Colon (tissue), 2 donors: ENCODE measurements around the gene TMCO6.
"Not testable (repeated sequence)": the region's sequence is repeated elsewhere in the genome, so short reads cannot be mapped to it uniquely, and the experiment has no call there.

Experiments used
- FAIRE-seq: peaks from 2 replicates; lab custom pipeline; 2012; peaks lifted over from hg19 to GRCh38; lab: Jason Lieb, UNC
- donor health status: control.
- donor health status: control.

Gene TMCO6

DNA sequence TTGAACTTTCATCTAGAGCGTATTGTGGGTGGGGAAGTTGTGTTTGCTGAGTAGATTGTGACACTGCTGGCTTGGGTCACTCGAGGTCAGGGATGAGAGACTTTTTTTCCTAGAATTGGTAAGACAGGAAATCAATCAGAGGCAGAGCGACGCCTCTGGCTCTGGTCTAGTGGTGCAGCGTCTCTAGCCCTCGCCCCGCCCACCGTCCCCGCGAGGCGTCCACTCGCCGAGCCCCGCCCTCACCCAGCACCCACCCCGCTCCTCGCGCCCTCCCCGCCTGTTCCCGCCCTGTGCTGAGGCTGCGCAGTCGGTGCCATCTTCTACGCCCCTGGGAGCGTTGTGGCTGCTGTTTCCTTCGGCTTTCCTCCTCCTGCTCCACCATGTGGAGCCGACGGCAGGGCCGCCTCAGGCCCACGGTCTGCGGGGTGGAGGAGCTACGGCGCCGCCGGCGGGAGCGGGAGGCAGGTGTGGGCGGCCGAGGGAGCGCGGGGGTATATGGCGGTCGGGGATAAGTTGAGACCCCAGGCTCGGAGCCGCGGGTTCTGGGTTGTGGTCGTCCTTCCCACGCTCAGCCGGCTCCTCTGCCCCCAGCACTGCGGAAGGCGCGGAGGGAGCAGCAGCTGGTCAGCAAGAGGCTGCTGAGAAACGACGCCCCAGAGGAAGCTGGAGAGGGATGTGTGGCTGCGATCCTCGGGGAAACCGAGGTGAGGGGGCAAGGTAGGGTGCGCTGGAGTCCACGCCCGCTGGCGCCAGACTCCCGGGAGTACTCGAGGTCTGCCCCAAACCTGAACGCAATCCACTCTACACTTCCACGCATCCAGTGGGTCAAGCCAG, at the start of gene TMCO6:
Gene TMCO6, plus strand, starts transcription at position 304 of the 834 bp plus-strand sequence. Its CDS starts 77 bp downstream, at position 381.
- no peak for FAIRE-seq

DNA sequence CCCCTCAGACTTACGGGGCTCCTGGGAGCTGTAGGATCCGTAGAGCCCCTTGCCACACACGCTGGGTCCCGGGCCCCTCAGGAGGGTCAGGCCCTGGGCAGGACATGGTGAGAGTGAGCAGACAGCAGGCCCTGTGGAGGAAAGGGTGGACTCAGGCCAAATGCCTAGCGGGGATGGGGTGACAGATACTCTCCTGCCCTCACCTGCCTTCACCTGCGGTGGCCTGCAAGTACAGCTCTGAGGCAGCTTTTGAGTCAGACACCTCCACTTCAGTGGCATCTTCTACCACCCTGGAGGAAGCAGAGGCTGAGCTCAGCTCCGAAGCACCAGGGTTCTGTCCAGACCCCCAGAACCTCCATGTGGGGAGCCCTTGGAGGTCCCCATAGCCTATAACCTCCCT, 48.4 kb upstream of the TMCO6 start:
- no peak for FAIRE-seq

DNA sequence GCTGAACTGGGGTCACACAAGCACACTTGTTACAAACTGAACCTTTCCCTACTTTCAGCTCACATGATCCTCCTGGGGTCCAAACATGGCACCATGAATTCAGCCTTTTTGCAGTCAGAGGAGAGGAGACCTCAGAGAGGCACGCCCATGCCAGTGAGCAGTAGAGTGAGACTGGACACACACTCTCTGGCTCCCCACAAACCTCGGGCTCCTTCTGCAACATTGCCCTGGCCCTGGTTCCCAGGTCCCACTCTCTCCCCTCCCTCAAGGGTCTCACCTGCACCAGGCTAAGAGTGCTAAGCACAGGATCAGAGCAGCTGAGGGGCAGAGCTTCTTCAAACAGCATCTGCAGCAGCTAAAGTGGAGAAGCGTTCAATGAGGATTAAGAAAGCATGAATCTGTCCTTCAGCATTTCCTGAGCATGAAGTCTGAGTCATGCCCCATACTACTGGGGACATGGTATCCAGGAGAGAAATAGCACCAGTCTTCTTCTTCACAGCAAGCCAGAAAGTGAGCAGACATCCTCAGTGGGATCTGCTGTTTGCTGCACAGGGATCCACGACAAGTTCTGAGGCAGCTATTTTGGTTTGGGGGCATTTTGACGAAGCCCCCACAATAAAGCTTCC, 47.4 kb upstream of the TMCO6 start:
- FAIRE-seq: no peak

DNA sequence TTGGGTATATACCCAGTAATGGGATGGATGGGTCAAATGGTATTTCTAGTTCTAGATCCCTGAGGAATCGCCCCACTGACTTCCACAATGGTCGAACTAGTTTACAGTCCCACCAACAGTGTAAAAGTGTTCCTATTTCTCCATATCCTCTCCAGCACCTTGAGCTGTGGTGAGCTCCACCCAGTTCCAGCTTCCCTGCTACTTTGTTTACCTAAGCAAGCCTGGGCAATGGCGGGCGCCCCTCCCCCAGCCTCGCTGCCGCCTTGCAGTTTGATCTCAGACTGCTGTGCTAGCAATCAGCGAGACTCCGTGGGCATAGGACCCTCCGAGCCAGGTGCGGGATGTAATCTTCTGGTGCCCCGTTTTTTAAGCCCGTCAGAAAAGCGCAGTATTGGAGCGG, 46.2 kb upstream of the TMCO6 start:
- not testable (repeated sequence) for FAIRE-seq

DNA sequence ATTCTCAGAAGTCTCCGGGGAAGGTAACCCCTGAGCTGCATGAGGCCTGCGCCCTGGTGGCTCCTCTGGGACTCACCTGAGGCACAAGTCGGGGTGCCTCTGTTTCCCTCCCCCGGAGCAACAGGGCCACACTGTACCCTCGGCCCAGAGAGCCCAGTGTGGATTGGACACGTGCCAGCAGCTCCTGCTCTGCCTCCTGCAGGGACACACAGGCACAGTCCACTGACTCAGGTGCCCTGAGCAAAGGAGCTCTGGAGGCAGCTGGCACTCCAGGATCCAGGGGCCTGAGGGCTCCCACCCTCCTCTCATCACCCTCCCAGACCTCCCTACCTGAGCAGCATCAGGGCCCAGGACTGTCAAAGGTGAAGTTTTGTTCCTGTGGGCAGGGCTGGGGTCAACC, 45.1 kb upstream of the TMCO6 start:
- FAIRE-seq: no peak

DNA sequence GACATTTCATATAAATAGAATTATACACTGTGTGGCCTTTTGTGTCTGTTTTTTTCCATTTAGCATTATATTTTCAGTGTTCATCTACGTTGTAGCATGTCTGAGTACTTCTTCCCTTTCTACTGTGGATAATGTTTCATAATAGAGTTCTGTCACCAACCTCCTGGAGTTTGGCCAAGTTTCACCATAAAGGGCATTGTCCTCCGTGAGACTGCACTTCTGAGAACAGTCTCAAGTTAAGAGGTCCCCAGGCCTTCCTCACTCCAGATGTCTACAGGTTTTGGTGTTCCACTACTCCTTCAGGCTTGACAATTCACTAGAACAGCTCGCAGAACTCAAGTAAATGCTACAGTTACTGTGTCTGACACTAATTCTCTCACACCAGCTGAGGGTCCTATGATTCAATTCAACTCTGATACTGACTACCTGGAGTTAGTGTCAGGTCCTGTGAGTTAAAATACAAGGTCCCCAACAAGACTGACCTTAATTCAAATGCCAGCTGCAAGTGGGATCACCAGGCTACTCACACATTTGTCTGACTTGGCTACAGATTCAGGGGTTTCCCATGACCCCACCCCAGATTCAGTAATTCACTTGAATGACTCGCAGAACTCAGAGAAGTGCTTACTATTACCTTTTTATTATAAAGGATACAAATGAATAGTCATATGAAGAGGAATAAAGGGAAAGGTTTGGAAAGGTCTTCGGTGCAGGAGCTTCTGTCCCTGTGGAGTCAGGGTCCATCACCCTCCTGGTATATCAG, 43.5 kb upstream of the TMCO6 start:
- FAIRE-seq: no peak

DNA sequence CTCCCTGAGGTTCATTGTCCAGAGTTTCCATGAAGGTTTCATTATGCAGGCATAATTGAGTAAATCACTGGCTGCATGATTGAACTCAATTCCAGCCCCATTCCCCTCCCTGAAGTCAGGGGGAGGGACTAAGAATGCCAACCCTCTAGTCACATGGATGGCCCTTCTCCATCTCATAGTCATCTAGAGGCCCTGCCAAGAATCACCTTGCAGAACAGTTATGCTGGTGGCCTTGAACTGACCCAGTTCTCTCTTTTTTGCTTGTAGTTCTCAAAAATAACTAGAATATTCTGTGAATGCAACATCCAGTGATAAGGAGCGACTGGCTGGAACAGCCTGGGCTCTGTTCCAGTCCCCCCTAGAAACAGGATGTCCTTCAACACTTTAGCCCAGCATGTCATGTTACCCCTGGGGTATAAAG, 42.9 kb upstream of the TMCO6 start:
- no peak for FAIRE-seq

DNA sequence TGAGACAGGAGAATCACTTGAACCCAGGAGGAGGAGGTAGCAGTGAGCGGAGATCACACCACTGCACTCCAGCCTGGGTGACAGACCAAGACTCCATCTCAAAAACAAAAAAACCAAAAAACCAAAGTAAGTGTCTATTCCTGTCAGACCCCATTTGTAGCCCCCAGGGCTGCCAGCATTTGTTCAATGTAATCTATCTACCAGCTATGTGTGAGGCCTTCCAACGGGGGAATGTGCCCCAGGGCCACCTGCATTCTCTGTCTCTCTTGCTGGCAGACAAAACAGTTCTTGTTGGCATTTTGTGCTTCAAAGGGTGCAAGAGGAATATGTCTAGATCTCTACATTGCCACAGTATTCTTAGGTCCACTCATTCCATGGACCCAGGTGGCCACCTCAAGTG, 40.4 kb upstream of the TMCO6 start:
- no peak for FAIRE-seq

DNA sequence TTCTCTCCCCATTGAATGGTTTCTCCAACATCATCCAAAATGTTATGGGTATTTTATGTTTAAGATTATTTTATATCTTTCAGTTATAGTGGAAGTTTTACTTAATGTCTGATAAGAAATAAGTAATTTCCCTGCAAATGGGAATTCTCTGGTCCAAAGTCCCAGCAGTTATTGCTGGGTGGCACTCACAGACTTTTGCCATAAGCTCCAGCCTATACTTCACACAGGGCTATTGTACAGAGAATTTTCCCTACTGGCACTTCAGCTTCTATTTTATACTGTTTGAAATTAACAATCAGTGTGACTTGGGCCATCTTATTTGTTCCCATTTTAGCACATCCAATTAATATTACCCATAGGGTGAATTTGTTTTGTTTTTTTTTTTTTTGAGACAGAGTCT, 39.2 kb upstream of the TMCO6 start:
- FAIRE-seq: no peak

DNA sequence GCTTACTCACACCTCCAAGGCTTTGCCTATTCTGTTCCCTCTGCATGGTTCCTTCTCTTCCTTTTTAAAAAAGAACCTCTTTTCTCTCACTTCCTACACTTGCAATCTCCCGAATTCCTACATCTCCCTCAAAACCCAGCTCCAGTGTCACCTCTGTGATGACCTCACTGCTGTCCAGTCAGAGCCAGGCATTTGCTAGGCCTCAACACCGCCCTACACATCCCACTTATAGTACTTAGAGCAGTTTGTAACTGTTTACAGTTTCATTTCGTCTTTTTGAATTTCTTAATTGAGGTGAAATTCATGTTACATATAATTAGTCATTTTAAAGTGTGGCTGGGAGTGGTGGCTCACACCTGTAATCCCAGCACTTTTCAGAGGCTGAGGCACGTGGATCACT, 37.1 kb upstream of the TMCO6 start:
- FAIRE-seq: no peak

DNA sequence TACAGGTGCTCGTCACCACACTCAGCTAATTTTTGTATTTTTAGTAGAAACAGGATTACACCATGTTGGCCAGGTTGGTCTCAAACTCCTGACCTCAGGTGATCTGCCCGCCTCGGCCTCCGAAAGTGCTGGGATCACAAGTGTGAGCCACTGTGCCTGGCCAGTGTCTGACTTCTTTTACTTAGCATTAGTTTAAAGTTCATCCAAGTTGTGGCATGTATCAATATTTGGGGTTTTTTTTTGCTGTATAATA, 35.9 kb upstream of the TMCO6 start:
- not testable (repeated sequence) for FAIRE-seq

DNA sequence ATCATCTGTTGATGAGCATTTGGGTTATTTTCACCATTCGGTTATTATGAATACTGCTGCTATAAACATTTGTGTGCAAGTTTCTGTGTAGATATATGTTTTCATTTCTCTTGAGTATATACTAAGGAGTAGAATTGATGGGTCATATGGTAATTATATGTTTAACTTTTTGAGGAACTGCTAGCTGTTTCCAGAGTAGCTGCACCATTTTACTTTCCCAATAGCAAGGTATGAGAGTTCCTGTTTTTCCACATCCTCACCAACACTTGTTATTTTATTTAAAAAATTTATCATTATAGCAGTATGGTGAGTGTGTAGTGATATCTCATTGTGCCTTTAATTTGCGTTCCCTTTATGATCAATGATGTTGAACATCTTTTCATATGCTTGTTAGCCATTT, 35.5 kb upstream of the TMCO6 start:
- FAIRE-seq: no peak

DNA sequence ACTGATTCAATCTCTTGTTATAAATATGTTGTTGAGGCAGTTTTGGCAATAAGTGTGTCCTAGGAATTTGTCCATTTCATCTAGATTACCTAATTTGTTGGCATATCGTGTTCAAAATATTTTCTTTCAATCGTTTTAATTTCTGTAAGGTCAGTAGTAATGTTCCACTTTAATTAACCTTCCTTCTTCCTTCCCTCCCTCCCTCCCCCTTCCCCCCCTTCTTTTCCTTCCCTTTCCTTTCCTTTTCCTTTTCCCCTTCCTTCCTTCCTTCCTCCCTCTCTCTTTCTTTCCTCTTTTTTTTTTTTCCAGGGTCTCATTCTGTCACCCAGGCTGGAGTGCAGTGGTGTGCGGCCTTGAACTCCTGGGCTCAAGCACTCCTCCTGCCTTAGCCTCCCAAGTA, 33.4 kb upstream of the TMCO6 start:
- no peak for FAIRE-seq

DNA sequence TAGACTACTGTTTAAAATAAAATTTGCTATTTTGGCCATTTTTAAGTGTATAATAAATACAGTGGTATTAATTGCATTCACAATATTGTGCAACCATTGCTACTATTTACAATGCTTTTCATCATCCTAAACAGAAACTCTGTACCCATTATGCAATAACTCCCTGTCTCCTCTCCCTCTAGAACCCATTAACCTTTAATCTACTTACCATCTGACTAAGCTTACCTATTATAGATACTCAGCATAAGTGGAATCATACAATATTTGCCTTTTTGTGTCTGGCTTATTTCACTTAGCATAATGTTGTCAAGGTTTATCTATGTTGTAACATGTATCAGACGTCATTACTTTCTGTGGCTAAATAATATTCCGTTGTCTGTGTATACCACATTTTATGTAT, 32.2 kb upstream of the TMCO6 start:
- peak; percentile 24 for FAIRE-seq

DNA sequence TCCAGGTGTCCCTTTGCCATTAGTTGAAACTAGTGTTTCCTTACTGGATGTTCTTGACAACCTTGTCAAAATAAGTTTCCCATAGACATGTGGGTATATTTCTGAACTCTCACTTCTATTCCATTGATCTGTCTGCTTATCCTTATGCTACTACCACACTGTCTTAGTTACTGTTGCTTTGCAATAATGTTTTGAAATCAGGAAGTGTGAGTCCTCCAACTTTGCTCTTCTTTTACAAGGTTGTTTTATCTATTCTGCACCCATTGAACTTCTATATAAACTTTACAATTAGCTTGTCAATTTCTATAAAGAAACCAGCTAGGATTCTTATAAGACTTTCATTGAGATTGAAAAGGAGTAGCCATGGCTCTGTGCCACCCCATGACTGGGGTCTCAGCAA, 30.5 kb upstream of the TMCO6 start:
- FAIRE-seq: peak; percentile 51

DNA sequence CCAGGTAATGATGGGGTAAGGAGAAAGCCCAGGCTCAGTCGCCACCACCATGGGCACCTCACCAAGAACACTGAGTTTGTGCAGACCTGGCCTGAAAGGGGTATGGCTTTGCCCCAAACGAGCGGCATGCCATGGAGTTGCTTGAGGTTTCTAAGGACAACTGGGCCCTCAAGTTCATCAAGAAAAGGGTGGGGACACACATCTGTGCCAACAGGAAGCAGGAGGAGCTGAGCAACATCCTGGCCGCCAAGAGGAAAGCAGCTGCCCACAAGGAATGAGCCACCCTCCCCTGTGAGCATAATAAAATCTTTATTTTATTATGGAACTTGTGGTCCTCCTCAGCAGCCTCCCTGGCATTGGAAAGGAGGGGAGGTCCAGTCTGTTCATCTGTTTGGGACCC, 30.1 kb upstream of the TMCO6 start:
- no peak for FAIRE-seq

DNA sequence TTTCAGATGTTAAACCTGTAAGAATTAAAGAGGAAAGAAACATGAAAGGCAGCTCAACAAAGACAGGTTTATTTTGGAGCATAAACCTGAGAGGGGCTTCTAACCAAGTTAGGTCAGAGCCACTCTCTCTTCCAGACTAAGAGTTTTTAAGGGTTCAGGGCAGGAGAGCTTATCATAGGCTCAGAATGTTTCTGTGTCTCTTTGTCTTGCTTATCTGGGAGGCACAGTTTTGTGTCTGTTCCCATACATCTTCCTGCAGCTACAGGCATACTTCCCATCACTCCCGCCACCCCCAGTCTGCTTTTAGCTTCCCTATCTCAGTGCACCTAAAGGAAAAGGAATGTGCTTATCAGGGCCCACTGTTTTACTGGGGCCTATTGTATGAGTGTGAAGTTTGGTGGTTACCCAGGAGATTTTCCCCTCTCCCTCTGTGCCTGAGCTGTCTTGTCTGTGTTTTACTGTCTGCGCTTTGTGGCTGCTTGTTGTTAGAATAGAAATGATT, 28.2 kb upstream of the TMCO6 start:
- no peak for FAIRE-seq

DNA sequence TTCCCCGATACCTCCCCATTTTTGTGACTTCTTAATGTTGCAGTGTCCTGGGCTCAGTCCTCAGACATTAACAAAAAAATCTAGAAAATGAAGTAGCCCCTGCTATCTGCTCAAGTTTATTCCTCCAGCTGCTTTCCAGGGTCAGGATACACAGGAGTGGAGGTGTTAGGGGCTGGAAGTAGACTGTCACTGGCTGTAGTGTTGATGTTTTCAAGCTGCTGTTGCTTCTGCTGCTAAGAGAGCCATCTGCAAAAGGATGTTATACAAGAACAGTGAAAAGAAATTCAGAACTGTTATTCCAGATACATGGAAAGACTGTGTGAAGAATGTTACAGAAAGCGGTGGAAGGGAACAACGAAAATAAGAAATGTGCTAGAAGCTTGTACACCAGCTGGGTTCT, 16.9 kb upstream of the TMCO6 start:
- no peak for FAIRE-seq

DNA sequence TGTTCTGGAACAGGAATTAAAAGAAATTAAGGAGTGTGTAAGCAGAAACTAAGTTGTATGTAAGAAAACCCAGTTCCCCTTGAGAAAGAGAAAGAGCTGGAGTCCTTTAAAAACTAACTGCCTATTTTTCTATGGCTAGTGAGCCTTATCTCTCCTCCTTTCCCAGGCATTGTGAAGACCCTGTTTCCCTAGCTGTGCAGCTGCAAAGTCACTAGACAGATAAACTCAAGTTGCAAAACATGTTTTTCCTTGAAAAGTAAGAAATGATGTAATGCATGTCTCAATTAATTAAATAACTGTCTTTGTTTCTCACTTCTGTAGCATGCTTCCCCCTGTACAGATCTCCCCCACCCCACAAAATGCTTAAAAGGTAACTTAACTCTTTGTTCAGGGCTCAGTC, 16.2 kb upstream of the TMCO6 start:
- not testable (repeated sequence) for FAIRE-seq

DNA sequence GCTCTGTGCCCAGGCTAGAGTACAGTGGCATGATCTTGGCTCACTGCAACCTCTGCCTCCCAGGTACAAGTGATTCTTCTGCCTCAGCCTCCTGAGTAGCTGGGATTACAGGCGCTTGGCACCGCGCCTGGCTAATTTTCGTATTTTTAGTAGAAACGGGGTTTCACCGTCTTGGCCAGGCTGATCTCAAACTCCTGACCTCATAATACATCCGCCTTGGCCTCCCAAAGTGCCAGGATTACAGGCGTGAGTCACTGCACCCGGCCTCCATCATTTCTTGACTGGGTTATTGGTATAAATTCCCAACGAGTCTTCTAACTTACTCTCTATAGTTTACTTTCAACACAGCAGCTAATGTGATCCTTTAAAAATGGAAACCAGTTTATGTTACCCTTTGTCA, 14.4 kb upstream of the TMCO6 start:
- FAIRE-seq: not testable (repeated sequence)

DNA sequence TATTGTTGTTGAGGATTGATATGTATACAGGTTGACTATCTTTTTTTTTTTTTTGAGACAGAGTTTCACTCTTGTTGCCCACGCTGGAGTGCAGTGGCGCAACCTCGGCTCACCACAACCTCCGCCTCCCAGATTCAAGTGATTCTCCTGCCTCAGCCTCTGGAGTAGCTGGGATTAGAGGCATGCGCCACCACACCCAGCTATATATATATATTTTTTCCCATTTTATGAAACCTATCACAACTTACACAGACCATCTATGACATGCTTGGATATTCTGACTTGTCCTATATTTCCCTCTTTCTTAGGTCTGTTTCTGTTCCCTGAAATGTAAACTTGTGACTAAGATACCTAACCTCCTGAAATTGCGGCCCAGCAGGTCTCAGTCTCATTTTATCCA, 11.3 kb upstream of the TMCO6 start:
- no peak for FAIRE-seq

DNA sequence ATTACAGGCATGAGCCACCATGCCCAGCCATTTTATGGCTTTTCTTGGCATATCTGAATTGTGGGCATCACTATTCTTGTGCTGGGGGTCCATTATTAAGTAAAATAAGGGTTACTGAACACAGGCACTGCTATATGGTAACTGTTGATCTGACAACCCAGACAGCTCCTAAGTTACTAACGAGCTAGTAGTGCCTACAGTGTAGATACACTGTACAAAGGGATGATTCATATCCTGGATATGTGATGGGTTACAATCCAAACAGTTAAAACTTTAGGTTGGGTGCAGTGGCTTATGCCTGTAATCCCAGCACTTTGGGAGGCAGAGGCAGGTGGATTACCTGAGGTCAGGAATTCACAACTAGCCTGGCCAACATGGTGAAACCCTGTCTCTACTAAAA, 10.5 kb upstream of the TMCO6 start:
- FAIRE-seq: no peak
